A549 (cell line): ENCODE data around the gene KCNQ1. TPM values are rescaled to one million over a fixed set of nuclear protein-coding genes. Genes with fewer than 3 reads are reported as not detected.

Experiments
- ATAC-seq, 2 experiments: fragments of 200-7000 bp in 1 of 2; fragments of >200 bp in 1 of 2; cut with Nextera tagmentation in 1 of 2; cut with Tn5 transposase in 1 of 2; 3 replicates each; pipeline versions ENCODE4 v1.8.0 to v1.9.1; 2018 to 2020; ENCODE audit warnings: mild to moderate bottlenecking in 1 of 2, moderate library complexity in 1 of 2
- CTCF ChIA-PET: fragments of 300-600 bp; sonication (Branson Sonifier 250); formaldehyde crosslinking; extraction: SDS; loops from one replicate; lab custom pipeline; 2021; ENCODE audit warnings: antibody characterized with exemption, inconsistent platforms; lab: Yijun Ruan, JAX
- POLR2A ChIA-PET: fragments of 350-600 bp; formaldehyde crosslinking; extraction: SDS; loops from one replicate; lab custom pipeline; 2021; ENCODE audit warnings: antibody characterized with exemption, inconsistent platforms; lab: Yijun Ruan, JAX
- DNase-seq, 2 experiments: peaks; one replicate each; pipeline versions ENCODE4 v3.0.0 to v3.0.0-alpha.2; 2011 to 2016; ENCODE audit warnings: low read depth in 1 of 2, low spot score in 1 of 2
- FAIRE-seq: peaks from 2 replicates; lab custom pipeline; 2011; peaks lifted over from hg19 to GRCh38; lab: Jason Lieb, UNC
- H3K27ac ChIP-seq, 2 experiments: fragments of >200 bp; sonication (Bioruptor Twin); formaldehyde crosslinking; 3 replicates each; pipeline ENCODE4 v1.5.1; 2016 to 2017
- H3K4me1 ChIP-seq: fragments of >200 bp; sonication (Bioruptor Twin); formaldehyde crosslinking; 3 replicates; pipeline ENCODE4 v1.6.1; 2016
- H3K4me2 ChIP-seq: fragments of >200 bp; sonication (Bioruptor Twin); formaldehyde crosslinking; 3 replicates; pipeline ENCODE4 v1.6.1; 2016
- H3K4me3 ChIP-seq: fragments of >200 bp; sonication (Bioruptor Twin); formaldehyde crosslinking; 3 replicates; pipeline ENCODE4 v1.5.1; 2016
- H3K9me3 ChIP-seq: fragments of >200 bp; sonication (Bioruptor Twin); formaldehyde crosslinking; 3 replicates; pipeline ENCODE4 v1.6.1; 2016
- ATOH8 ChIP-seq: fragments of 250-450 bp; sonication (Bioruptor Pico); IDR thresholded peaks from 2 replicates; pipeline ENCODE4 v1.5.0; 2020; ENCODE audit warnings: low read depth, mild to moderate bottlenecking, moderate library complexity
- BCL3 ChIP-seq: fragments of >200 bp; sonication (Bioruptor Twin); formaldehyde crosslinking; IDR thresholded peaks from 3 replicates; pipeline ENCODE4 v1.6.1; 2016
- BHLHE40 ChIP-seq: IDR thresholded peaks from 2 replicates; pipeline ENCODE4 v1.6.1; 2012; ENCODE audit warnings: low read depth, low read length, inconsistent platforms
- CBX8 ChIP-seq: fragments of 200-600 bp; sonication (generic); IDR thresholded peaks from 2 replicates; pipeline ENCODE4 v1.6.1; 2016
- CEBPB ChIP-seq, 2 experiments: fragments of >200 bp in 1 of 2; sonication (Bioruptor Twin) in 1 of 2; formaldehyde crosslinking in 1 of 2; IDR thresholded peaks; 2 replicates each; pipeline ENCODE4 v1.6.1; 2012 to 2016
- CTCF ChIP-seq: fragments of >200 bp; sonication (Bioruptor Twin); formaldehyde crosslinking; IDR thresholded peaks from 3 replicates; pipeline ENCODE4 v1.5.1; 2016
- EHF ChIP-seq: fragments of 250-450 bp; sonication (Bioruptor Pico); IDR thresholded peaks from 2 replicates; pipeline ENCODE4 v1.5.0; 2020; ENCODE audit warnings: mild to moderate bottlenecking
- HMGXB4 ChIP-seq: fragments of 250-450 bp; sonication (Bioruptor Pico); IDR thresholded peaks from 2 replicates; pipeline ENCODE4 v1.5.0; 2021; ENCODE audit warnings: mild to moderate bottlenecking, moderate library complexity, borderline replicate concordance
- JUNB ChIP-seq: fragments of >200 bp; sonication (Bioruptor Twin); formaldehyde crosslinking; IDR thresholded peaks from 2 replicates; pipeline ENCODE4 v1.6.1; 2016
- KDM5A ChIP-seq: fragments of 200-600 bp; sonication (generic); IDR thresholded peaks from 2 replicates; pipeline ENCODE4 v1.6.1; 2016; ENCODE audit warnings: antibody characterized with exemption, mild to moderate bottlenecking
- MAFK ChIP-seq: fragments of 450-650 bp; IDR thresholded peaks from 2 replicates; pipeline ENCODE4 v1.6.1; 2014; ENCODE audit not compliant: partially characterized antibody
- MAX ChIP-seq: IDR thresholded peaks from 2 replicates; pipeline ENCODE4 v1.6.1; 2012
- MAZ ChIP-seq: fragments of 150-350 bp; IDR thresholded peaks from 2 replicates; pipeline ENCODE4 v1.6.1; 2014; ENCODE audit warnings: antibody characterized with exemption, low read depth, low read length, borderline replicate concordance
- MYC ChIP-seq: IDR thresholded peaks from 2 replicates; pipeline ENCODE4 v1.6.1; 2012; ENCODE audit warnings: mild to moderate bottlenecking, inconsistent platforms, low read length, improper control_type of control experiment, borderline replicate concordance
- NR3C1 ChIP-seq: fragments of >200 bp; sonication (Bioruptor Twin); formaldehyde crosslinking; IDR thresholded peaks from 3 replicates; pipeline ENCODE4 v1.6.1; 2017
- PBX3 ChIP-seq: IDR thresholded peaks from 2 replicates; pipeline ENCODE4 v1.6.1; 2012
- POLR2A ChIP-seq: IDR thresholded peaks from 2 replicates; pipeline ENCODE4 v1.6.1; 2012; ENCODE audit warnings: mild to moderate bottlenecking, low read length
- RARB ChIP-seq: fragments of 250-450 bp; sonication (Bioruptor Pico); IDR thresholded peaks from 2 replicates; pipeline ENCODE4 v1.8.0; 2021; ENCODE audit warnings: mild to moderate bottlenecking, moderate library complexity
- RCOR1 ChIP-seq: fragments of 150-350 bp; IDR thresholded peaks from 2 replicates; pipeline ENCODE4 v1.6.1; 2014; ENCODE audit warnings: antibody characterized with exemption, low read length, low read depth
- SMC3 ChIP-seq: fragments of >200 bp; sonication (Bioruptor Twin); formaldehyde crosslinking; IDR thresholded peaks from 3 replicates; pipeline ENCODE4 v1.6.1; 2018; ENCODE audit warnings: inconsistent platforms
- WGBS: methylation state at CpG from one replicate; pipeline ENCODE4 v1.1.6; 2017; ENCODE audit errors: missing lambda C conversion rate; 5-methylcytosine and 5-hydroxymethylcytosine counted together
- polyA plus RNA-seq, 4 experiments: library from polyadenylated mRNA; depleted of rRNA in 3 of 4; stranded (reverse); fragments of >200 nt; fragmentation: RNase III in 1 of 4; extraction: RNeasy Plus Mini Kit Qiagen cat#74134 plus additional on column Dnase treatment in 1 of 4; gene quantifications; 2 replicates in 3 of 4; 3 replicates in 1 of 4; pipeline ENCODE4 v1.2.3, GENCODE V29; 2011 to 2017

The KCNQ1 gene
- polyA plus RNA-seq, 2 of the 4 experiments (the other 2 are of a cell fraction): 0.14 to 0.17 TPM

- H3K4me2 ChIP-seq: no peak overlapping the region
- H3K9me3 ChIP-seq: no peaks in the 10 kb centered on the region
- H3K27ac ChIP-seq: no peak overlapping the region
- ATAC-seq (no peak), DNase-seq (no peak), FAIRE-seq (no peak)
- no peak overlapping the region for H3K4me3 ChIP-seq
- H3K4me1 ChIP-seq: no peaks in the 10 kb centered on the region
- ChIA-PET POLR2A (no interaction called here), CTCF (no interaction called here)
- TF ChIP-seq CEBPB (IDR thresholded peaks at IDR 0.05) (no peak), POLR2A (no peak), ATOH8 (no peak), MAFK (no peak), SMC3 (no peak), MAZ (no peak), RARB (CRISPR knock-in tag) (no peak), BCL3 (no peak), KDM5A (no peak), MYC (no peak), BHLHE40 (no peak), CBX8 (no peak), MAX (no peak), EHF (CRISPR knock-in tag) (no peak), RCOR1 (no peak), HMGXB4 (CRISPR knock-in tag) (no peak), CTCF (no peak), PBX3 (no peak), NR3C1 (no peak)
- 91% methylated on average over 16 of the region's 16 CpGs for WGBS
Observed at GRCh38 chr11:2842876-2843275, 398.1 kb downstream of the KCNQ1 start.

GRCh38 chr11:2843551-2843950 lies 398.7 kb downstream of the KCNQ1 start:
- no peak for DNase-seq
- CTCF ChIA-PET: interaction anchor here (1.2 kb wide), 1 partner anchor 310 kb away, joined by 4 read pairs; no protein-coding TSS in a partner anchor
- Histone ChIP-seq H3K4me3 (no peak overlapping the region), H3K4me2 (no peak overlapping the region), H3K9me3 (no peaks in the 10 kb centered on the region), H3K27ac (no peak overlapping the region), H3K4me1 (no peaks in the 10 kb centered on the region)
- no peak for FAIRE-seq
- no peak for ATAC-seq
- 83% methylated on average over 10 of the region's 14 CpGs for WGBS
- TF ChIP-seq JUNB (no peak), SMC3 (no peak)
- POLR2A ChIA-PET: no interaction called here
